ENCODE measurements around the gene MCM7.

MCM7 gene

GRCh38 chr7:100093054-100093453 lies 8.1 kb downstream of the MCM7 start:
- DNase-seq: no peak

- DNase-seq: no peak
Observed at GRCh38 chr7:100091411-100092181, 9.6 kb downstream of the MCM7 start.

- DNase-seq: no peak
Observed at GRCh38 chr7:100090527-100091410, 10.4 kb downstream of the MCM7 start.

GRCh38 chr7:100089458-100090196 lies 11.6 kb downstream of the MCM7 start:
- no peak for DNase-seq

GRCh38 chr7:100088621-100089457 lies 12.4 kb downstream of the MCM7 start, which contains the start of gene COPS6:
Gene COPS6 (plus strand): TSS chr7:100088969. CDS start chr7:100088991, 22 bp downstream.
- DNase-seq: peak; percentile 80

GRCh38 chr7:100088095-100088620 lies 13.0 kb downstream of the MCM7 start:
- DNase-seq: no peak

- DNase-seq: peak; percentile 99
Observed at GRCh38 chr7:100087055-100087750, 14.0 kb downstream of the MCM7 start.

GRCh38 chr7:100085515-100085914 lies 15.7 kb downstream of the MCM7 start:
- DNase-seq: no peak

GRCh38 chr7:100082978-100083377 lies 18.2 kb downstream of the MCM7 start:
- DNase-seq: no peak

- DNase-seq: peak; percentile 99
Observed at GRCh38 chr7:100081535-100082102, 19.6 kb downstream of the MCM7 start, which contains the start of gene ZNF3. Gene ZNF3 (minus strand): TSS chr7:100081723. CDS start chr7:100077357, 4,366 bp downstream.

- DNase-seq: no peak
Observed at GRCh38 chr7:100080907-100081534, 20.2 kb downstream of the MCM7 start.

GRCh38 chr7:100079024-100079560 lies 22.1 kb downstream of the MCM7 start:
- DNase-seq: no peak

GRCh38 chr7:100077205-100077604 lies 24.0 kb downstream of the MCM7 start:
- no peak for DNase-seq

GRCh38 chr7:100075418-100075817 lies 25.8 kb downstream of the MCM7 start:
- no peak for DNase-seq

- DNase-seq: no peak
Observed at GRCh38 chr7:100074841-100075240, 26.4 kb downstream of the MCM7 start.

- DNase-seq: no peak
Observed at GRCh38 chr7:100072462-100072861, 28.7 kb downstream of the MCM7 start.

GRCh38 chr7:100071018-100071723 lies 30.0 kb downstream of the MCM7 start:
- DNase-seq: no peak

- DNase-seq: no peak
Observed at GRCh38 chr7:100069991-100070390, 31.2 kb downstream of the MCM7 start.

- DNase-seq: no peak
Observed at GRCh38 chr7:100066953-100067352, 34.2 kb downstream of the MCM7 start.
